Psoas muscle (tissue), 8 donors: ENCODE results near the gene PRDM2. TPM values are rescaled to one million over a fixed set of nuclear protein-coding genes. Genes with fewer than 3 reads are reported as not detected.

ENCODE experiments used
- ATAC-seq, 4 donors: fragments of 200-7000 bp; cut with Tn5 transposase; one replicate each; pipeline ENCODE4 v1.9.1; 2020; ENCODE audit warnings: moderate library complexity in 3 of 4, mild to moderate bottlenecking in 2 of 4
- DNase-seq, 2 donors: peaks; one replicate each; pipeline ENCODE4 v3.0.0-alpha.2; 2020
- H3K27ac ChIP-seq: fragments of 200-600 bp; one replicate; pipeline ENCODE4 v1.8.0; 2022
- H3K27me3 ChIP-seq, 3 donors: fragments of 200-600 bp in 1 of 3; one replicate each; pipeline versions ENCODE4 v1.6.1 to v1.8.0; 2013 to 2022; ENCODE audit warnings: low read length in 2 of 3, mild to moderate bottlenecking in 2 of 3, moderate library complexity in 1 of 3; ENCODE audit not compliant: insufficient read depth in 3 of 3
- H3K36me3 ChIP-seq, 2 donors: fragments of 200-600 bp in 1 of 2; one replicate each; pipeline versions ENCODE4 v1.6.1 to v1.8.0; 2013 to 2022; ENCODE audit warnings: low read depth in 1 of 2, mild to moderate bottlenecking in 1 of 2, moderate library complexity in 1 of 2; ENCODE audit not compliant: insufficient read depth in 1 of 2
- H3K4me1 ChIP-seq: fragments of 200-600 bp; one replicate; pipeline ENCODE4 v1.8.0; 2022
- H3K4me3 ChIP-seq: fragments of 200-600 bp; one replicate; pipeline ENCODE4 v1.8.0; 2022; ENCODE audit warnings: mild to moderate bottlenecking
- H3K9me3 ChIP-seq: fragments of 200-600 bp; one replicate; pipeline ENCODE4 v1.8.0; 2022
- WGBS, 3 donors: extraction: QIAGEN DNeasy Blood & Tissue Kit; methylation state at CpG; one replicate each; pipeline versions ENCODE4 v1.1.6 to v1.1.7; 2013; 5-methylcytosine and 5-hydroxymethylcytosine counted together
- intact Hi-C, 2 donors: fragments of 100-400 bp; cut with DNase I; formaldehyde crosslinking; loops; one replicate each; pipeline versions ENCODE4 v1.11.0 to v1.14.2; 2022
- long read RNA-seq, 2 donors: library from polyadenylated mRNA; unstranded; transcript quantifications; one replicate each; pipeline ENCODE4 v2.0.0, GENCODE V29; 2021
- polyA plus RNA-seq, 3 donors: library from polyadenylated mRNA; stranded (reverse); fragments of 200-250 nt; gene quantifications; one replicate each; pipeline ENCODE4 v1.2.3, GENCODE V29; 2013
- total RNA-seq, 4 donors: library from RNA; stranded (reverse); fragmentation: NEBNext Ultra II Directional in 2 of 4; extraction: Animal tissue kit (Norgen Biotek cat#: 25700) in 2 of 4; gene quantifications; one replicate each; pipeline versions ENCODE4 v1.2.1 to v1.2.4, GENCODE V29; 2021 to 2023
- TF ChIP-seq, protein P1 (sequence below): fragments of 200-600 bp; IDR thresholded peaks from one replicate; pipeline ENCODE4 v1.8.0; 2022; ENCODE audit warnings: antibody characterized with exemption
- donor health status: healthy with polysubstance abuse.
- donor health status: DM: no; HTN: no; CAD: no; lungs with moderate emphysema.
- donor health status: Bipolar disorder and iron deficiency.
- donor health status: healthy.
- donor health status: DM: yes; HTN: yes; CAD: no.
- donor health status: DM: no; HTN: no; CAD: no.
- donor health status: DM: no; HTN: no; CAD: no.
- donor health status: DM: yes; HTN: yes; CAD: no.

PRDM2 gene, protein sequence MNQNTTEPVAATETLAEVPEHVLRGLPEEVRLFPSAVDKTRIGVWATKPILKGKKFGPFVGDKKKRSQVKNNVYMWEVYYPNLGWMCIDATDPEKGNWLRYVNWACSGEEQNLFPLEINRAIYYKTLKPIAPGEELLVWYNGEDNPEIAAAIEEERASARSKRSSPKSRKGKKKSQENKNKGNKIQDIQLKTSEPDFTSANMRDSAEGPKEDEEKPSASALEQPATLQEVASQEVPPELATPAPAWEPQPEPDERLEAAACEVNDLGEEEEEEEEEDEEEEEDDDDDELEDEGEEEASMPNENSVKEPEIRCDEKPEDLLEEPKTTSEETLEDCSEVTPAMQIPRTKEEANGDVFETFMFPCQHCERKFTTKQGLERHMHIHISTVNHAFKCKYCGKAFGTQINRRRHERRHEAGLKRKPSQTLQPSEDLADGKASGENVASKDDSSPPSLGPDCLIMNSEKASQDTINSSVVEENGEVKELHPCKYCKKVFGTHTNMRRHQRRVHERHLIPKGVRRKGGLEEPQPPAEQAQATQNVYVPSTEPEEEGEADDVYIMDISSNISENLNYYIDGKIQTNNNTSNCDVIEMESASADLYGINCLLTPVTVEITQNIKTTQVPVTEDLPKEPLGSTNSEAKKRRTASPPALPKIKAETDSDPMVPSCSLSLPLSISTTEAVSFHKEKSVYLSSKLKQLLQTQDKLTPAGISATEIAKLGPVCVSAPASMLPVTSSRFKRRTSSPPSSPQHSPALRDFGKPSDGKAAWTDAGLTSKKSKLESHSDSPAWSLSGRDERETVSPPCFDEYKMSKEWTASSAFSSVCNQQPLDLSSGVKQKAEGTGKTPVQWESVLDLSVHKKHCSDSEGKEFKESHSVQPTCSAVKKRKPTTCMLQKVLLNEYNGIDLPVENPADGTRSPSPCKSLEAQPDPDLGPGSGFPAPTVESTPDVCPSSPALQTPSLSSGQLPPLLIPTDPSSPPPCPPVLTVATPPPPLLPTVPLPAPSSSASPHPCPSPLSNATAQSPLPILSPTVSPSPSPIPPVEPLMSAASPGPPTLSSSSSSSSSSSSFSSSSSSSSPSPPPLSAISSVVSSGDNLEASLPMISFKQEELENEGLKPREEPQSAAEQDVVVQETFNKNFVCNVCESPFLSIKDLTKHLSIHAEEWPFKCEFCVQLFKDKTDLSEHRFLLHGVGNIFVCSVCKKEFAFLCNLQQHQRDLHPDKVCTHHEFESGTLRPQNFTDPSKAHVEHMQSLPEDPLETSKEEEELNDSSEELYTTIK (N-terminal part only)
- total RNA-seq (10 to 100 TPM; 29.4 to 84.3 (median 45.5) TPM), polyA plus RNA-seq (10 to 100 TPM; 12.1 to 59.3 (median 24.8) TPM)
- long read RNA-seq, donor 1, partial matches to known transcripts, result 1 of 6 reads
- long read RNA-seq, donor 1, other reads (novel, unspliced or antisense), result 5 of 6 reads
- long read RNA-seq, donor 2, partial matches to known transcripts, result 12 of 31 reads
- long read RNA-seq, donor 2, other reads (novel, unspliced or antisense), result 12 of 31 reads

GRCh38 chr1:13699936-13700520 lies at the start of gene PRDM2:
TSS of gene PRDM2 (plus strand) at chr1:13700188. CDS start at chr1:13715606, 15,418 bp downstream.
- 0 to 1% (median 1%) methylated on average over 30 to 87 of the region's 87 CpGs for WGBS, 3 donors
- Histone ChIP-seq H3K9me3 (no peaks in the 10 kb centered on the region), H3K27me3 (peaks cover 0 to 6% (median 0%) of the 10 kb centered on the region in 3 donors), H3K36me3 (no peaks in the 10 kb centered on the region), H3K4me1 (peaks cover 7% of the 10 kb centered on the region), H3K27ac (peak within 1 kb of the TSS; percentile 84), H3K4me3 (peak within 1 kb of the TSS; percentile 79)
- ATAC-seq (peak; percentile 76 to 80 (median 78)), DNase-seq (peak; percentile 60 to 72)
- intact Hi-C loops, result loop anchor here in 1 of 2 donors (5.0 kb wide), 1 partner anchor 47 kb away; no protein-coding TSS in a partner anchor
- TF ChIP-seq, protein P1, sequence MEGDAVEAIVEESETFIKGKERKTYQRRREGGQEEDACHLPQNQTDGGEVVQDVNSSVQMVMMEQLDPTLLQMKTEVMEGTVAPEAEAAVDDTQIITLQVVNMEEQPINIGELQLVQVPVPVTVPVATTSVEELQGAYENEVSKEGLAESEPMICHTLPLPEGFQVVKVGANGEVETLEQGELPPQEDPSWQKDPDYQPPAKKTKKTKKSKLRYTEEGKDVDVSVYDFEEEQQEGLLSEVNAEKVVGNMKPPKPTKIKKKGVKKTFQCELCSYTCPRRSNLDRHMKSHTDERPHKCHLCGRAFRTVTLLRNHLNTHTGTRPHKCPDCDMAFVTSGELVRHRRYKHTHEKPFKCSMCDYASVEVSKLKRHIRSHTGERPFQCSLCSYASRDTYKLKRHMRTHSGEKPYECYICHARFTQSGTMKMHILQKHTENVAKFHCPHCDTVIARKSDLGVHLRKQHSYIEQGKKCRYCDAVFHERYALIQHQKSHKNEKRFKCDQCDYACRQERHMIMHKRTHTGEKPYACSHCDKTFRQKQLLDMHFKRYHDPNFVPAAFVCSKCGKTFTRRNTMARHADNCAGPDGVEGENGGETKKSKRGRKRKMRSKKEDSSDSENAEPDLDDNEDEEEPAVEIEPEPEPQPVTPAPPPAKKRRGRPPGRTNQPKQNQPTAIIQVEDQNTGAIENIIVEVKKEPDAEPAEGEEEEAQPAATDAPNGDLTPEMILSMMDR, result no peak

- H3K4me3 ChIP-seq, result no peak overlapping the region
- ATAC-seq (no peak), DNase-seq (no peak)
- H3K4me1 ChIP-seq, result no peaks in the 10 kb centered on the region
- TF ChIP-seq, protein P1, result no peak
- H3K36me3 ChIP-seq, result no peaks in the 10 kb centered on the region
- WGBS, 3 donors, result 82 to 87% (median 83%) methylated on average over 3 of the region's 3 CpGs
- intact Hi-C loops, result no loop called here
- no peaks in the 10 kb centered on the region for H3K9me3 ChIP-seq
- no peak overlapping the region for H3K27ac ChIP-seq
- H3K27me3 ChIP-seq, result no peaks in the 10 kb centered on the region
Measured at GRCh38 chr1:13651279-13651678, 48.7 kb upstream of the PRDM2 start.

DNA sequence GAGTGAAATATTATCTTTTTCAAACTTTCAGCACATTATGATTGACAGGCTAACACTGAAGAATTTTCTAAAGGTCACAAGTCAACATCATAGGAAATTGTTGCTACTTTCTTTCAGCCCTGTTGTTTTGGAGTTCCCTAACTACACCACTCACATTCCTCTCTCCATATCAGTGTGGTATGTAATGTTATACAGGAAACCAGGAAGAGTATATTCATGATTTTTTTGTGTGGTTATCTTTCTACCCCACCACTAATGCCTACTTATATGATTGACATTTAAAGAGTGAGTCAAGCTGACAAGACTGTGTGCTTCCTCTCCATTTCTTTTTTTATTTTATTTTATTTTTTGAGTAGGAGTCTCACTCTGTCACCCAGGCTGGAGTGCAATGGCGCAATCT lies 47.8 kb upstream of the PRDM2 start:
- no peak overlapping the region for H3K4me3 ChIP-seq
- TF ChIP-seq, protein P1, result no peak
- DNase-seq, result no peak
- no peaks in the 10 kb centered on the region for H3K4me1 ChIP-seq
- 98 to 100% (median 100%) methylated on average over 1 of the region's 1 CpG for WGBS, 3 donors
- H3K27ac ChIP-seq, result no peak overlapping the region
- intact Hi-C loops, result no loop called here
- no peaks in the 10 kb centered on the region for H3K27me3 ChIP-seq
- no peaks in the 10 kb centered on the region for H3K9me3 ChIP-seq
- no peak for ATAC-seq
- no peaks in the 10 kb centered on the region for H3K36me3 ChIP-seq

DNA sequence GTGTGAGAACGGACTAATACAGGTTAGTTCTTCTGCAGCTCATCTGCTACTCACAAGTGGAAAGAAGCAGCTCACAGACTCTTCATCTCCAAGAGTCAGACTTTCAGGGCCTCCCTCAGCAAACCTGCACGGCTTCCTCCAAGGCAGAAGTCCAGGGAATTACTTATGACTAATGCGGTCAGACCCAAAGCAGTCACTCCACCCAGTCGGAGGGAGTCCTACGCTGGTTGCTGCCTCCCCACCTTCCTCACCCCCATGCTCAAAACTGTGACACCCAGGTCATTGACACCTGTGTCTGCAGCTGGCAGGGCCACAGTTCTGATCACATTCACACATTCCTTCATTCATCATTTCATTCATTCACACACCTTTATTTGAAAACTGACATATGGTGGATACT lies 38.4 kb upstream of the PRDM2 start:
- no peak overlapping the region for H3K27ac ChIP-seq
- intact Hi-C loops, result no loop called here
- no peaks in the 10 kb centered on the region for H3K4me1 ChIP-seq
- no peaks in the 10 kb centered on the region for H3K36me3 ChIP-seq
- ATAC-seq (peak in 1 of 4 donors; percentile 56), DNase-seq (no peak)
- no peaks in the 10 kb centered on the region for H3K9me3 ChIP-seq
- TF ChIP-seq, protein P1, result no peak
- no peak overlapping the region for H3K4me3 ChIP-seq
- 56 to 61% (median 58%) methylated on average over 5 of the region's 5 CpGs for WGBS, 3 donors
- H3K27me3 ChIP-seq, result no peaks in the 10 kb centered on the region
